HCT116 (cell line): ENCODE results near the gene CDKN1A. TPM values are rescaled to one million over a fixed set of nuclear protein-coding genes. Genes with fewer than 3 reads are reported as not detected.

Source experiments
- ATAC-seq: fragments of 200-7000 bp; cut with Tn5 transposase; 2 replicates; pipeline ENCODE4 v1.9.1; 2020; ENCODE audit warnings: mild to moderate bottlenecking, moderate library complexity
- BruUV-seq: library from RNA; stranded (reverse); fragments of 400-500 nt; replicated peaks from 2 replicates; lab custom pipeline; 2021; lab: Mats Ljungman, UMichigan
- CTCF ChIA-PET: fragments of 300-600 bp; sonication (Branson Sonifier 250); formaldehyde crosslinking; loops from one replicate; lab custom pipeline; 2021; ENCODE audit warnings: antibody characterized with exemption; lab: Charles Lee
- POLR2A ChIA-PET: fragments of 300-600, 350-600 bp; sonication (Branson Sonifier 250); formaldehyde crosslinking; loops from one replicate; lab custom pipeline; 2021; ENCODE audit warnings: antibody characterized with exemption; lab: Charles Lee
- RAD21 ChIA-PET, 2 experiments: fragments of 300-600 bp; sonication (Branson Sonifier 250); formaldehyde crosslinking; loops; one replicate each; lab custom pipeline; 2023; ENCODE audit warnings: low total read pairs in 2 of 2; ENCODE audit not compliant: uncharacterized antibody in 2 of 2, unreplicated experiment in 2 of 2, low non-redundant PET in 1 of 2; lab: Charles Lee
- DNase-seq: peaks from one replicate; pipeline ENCODE4 v3.0.0-alpha.2; 2010; ENCODE audit warnings: low read depth, low spot score
- H2AFZ ChIP-seq: fragments of 200-600 bp; shearing (Covaris generic), sonication (generic); 2 replicates; pipeline ENCODE4 v1.6.1; 2017; ENCODE audit warnings: low read depth, mixed run types, mixed read lengths, antibody characterized with exemption, low read length; ENCODE audit not compliant: poor library complexity, severe bottlenecking
- H3K27ac ChIP-seq: 2 replicates; pipeline ENCODE4 v1.5.1; 2012; ENCODE audit warnings: low read depth, low read length
- H3K27me3 ChIP-seq: fragments of 200-600 bp; sonication (generic); 2 replicates; pipeline ENCODE4 v1.6.1; 2016; ENCODE audit warnings: mixed run types, low read length, mixed read lengths; ENCODE audit not compliant: insufficient read depth
- H3K36me3 ChIP-seq, 2 experiments: fragments of 200-500 bp in 1 of 2; fragments of 200-600 bp in 1 of 2; sonication (Bioruptor generic) in 1 of 2; sonication (generic) in 1 of 2; 2 replicates each; pipeline versions ENCODE4 v1.5.1 to v1.6.1; 2014 to 2016; ENCODE audit warnings: low read length in 2 of 2, inconsistent platforms in 1 of 2, mixed read lengths in 1 of 2, mixed run types in 1 of 2; ENCODE audit not compliant: insufficient read depth in 2 of 2, control insufficient read depth in 1 of 2
- H3K4me1 ChIP-seq, 2 experiments: fragments of 200-600 bp in 1 of 2; sonication (generic) in 1 of 2; 2 replicates each; pipeline versions ENCODE4 v1.5.1 to v1.6.1; 2012 to 2017; ENCODE audit warnings: low read length in 2 of 2, inconsistent platforms in 1 of 2, mild to moderate bottlenecking in 1 of 2, mixed read lengths in 1 of 2, mixed run types in 1 of 2, moderate library complexity in 1 of 2; ENCODE audit not compliant: insufficient read depth in 2 of 2, control insufficient read depth in 1 of 2
- H3K4me2 ChIP-seq: fragments of 200-600 bp; sonication (generic); 2 replicates; pipeline ENCODE4 v1.6.1; 2017; ENCODE audit warnings: mixed run types, low read length, mixed read lengths
- H3K4me3 ChIP-seq, 2 experiments: fragments of 200-600 bp in 1 of 2; sonication (generic) in 1 of 2; replicated peaks in 1 of 2; 2 replicates each; pipeline ENCODE4 v1.5.1; 2011 to 2016; ENCODE audit warnings: low read length in 2 of 2, control low read depth in 1 of 2, low read depth in 1 of 2, mild to moderate bottlenecking in 1 of 2, mixed read lengths in 1 of 2, mixed run types in 1 of 2
- H3K79me2 ChIP-seq: fragments of 200-600 bp; sonication (generic); 2 replicates; pipeline ENCODE4 v1.6.1; 2017; ENCODE audit warnings: mild to moderate bottlenecking, mixed run types, low read length, moderate library complexity, mixed read lengths; ENCODE audit not compliant: insufficient read depth
- H3K9ac ChIP-seq: fragments of 200-600 bp; sonication (generic); 2 replicates; pipeline ENCODE4 v1.6.1; 2016; ENCODE audit warnings: low read length, mixed read lengths
- H3K9me2 ChIP-seq: fragments of 200-600 bp; sonication (generic), shearing (Covaris generic); 2 replicates; pipeline ENCODE4 v1.6.1; 2017; ENCODE audit warnings: mixed run types, mild to moderate bottlenecking, moderate library complexity; ENCODE audit not compliant: insufficient read depth
- H3K9me3 ChIP-seq, 2 experiments: fragments of 200-500 bp in 1 of 2; fragments of 200-600 bp in 1 of 2; sonication (Bioruptor generic) in 1 of 2; sonication (generic) in 1 of 2; 2 replicates each; pipeline ENCODE4 v1.6.1; 2014 to 2017; ENCODE audit warnings: low read length in 2 of 2, mixed read lengths in 2 of 2, inconsistent platforms in 1 of 2, low read depth in 1 of 2, mild to moderate bottlenecking in 1 of 2, mixed run types in 1 of 2, moderate library complexity in 1 of 2; ENCODE audit not compliant: control insufficient read depth in 1 of 2, insufficient read depth in 1 of 2
- H4K20me1 ChIP-seq: fragments of 200-600 bp; sonication (generic), shearing (Covaris generic); 2 replicates; pipeline ENCODE4 v1.6.1; 2017; ENCODE audit warnings: mixed run types, mild to moderate bottlenecking, moderate library complexity; ENCODE audit not compliant: insufficient read depth
- CBX3 ChIP-seq: IDR thresholded peaks from 2 replicates; pipeline ENCODE4 v1.6.1; 2012; ENCODE audit warnings: low read depth
- CEBPB ChIP-seq: IDR thresholded peaks from 2 replicates; pipeline ENCODE4 v1.6.1; 2012; ENCODE audit warnings: low read depth
- EGR1 ChIP-seq: IDR thresholded peaks from 2 replicates; pipeline ENCODE4 v1.6.1; 2012; ENCODE audit warnings: low read depth
- ELF1 ChIP-seq: IDR thresholded peaks from 2 replicates; pipeline ENCODE4 v1.6.1; 2012; ENCODE audit warnings: low read depth, borderline replicate concordance
- EZH2 ChIP-seq: fragments of 200-600 bp; sonication (generic); IDR thresholded peaks from 2 replicates; pipeline ENCODE4 v1.6.1; 2017; ENCODE audit warnings: antibody characterized with exemption, mixed run types
- FOSL1 ChIP-seq: IDR thresholded peaks from 2 replicates; pipeline ENCODE4 v1.6.1; 2012; ENCODE audit warnings: low read depth
- JUND ChIP-seq: IDR thresholded peaks from 2 replicates; pipeline ENCODE4 v1.6.1; 2012
- POLR2AphosphoS5 ChIP-seq: IDR thresholded peaks from 2 replicates; pipeline ENCODE4 v1.6.1; 2011; ENCODE audit warnings: mild to moderate bottlenecking, low read depth, low read length, moderate library complexity
- REST ChIP-seq: IDR thresholded peaks from 2 replicates; pipeline ENCODE4 v1.6.1; 2012; ENCODE audit warnings: low read depth
- SRF ChIP-seq: IDR thresholded peaks from 2 replicates; pipeline ENCODE4 v1.6.1; 2012; ENCODE audit warnings: low read depth
- TCF7L2 ChIP-seq: IDR thresholded peaks from 2 replicates; pipeline ENCODE4 v1.7.0; 2011; ENCODE audit warnings: borderline replicate concordance, inconsistent platforms; ENCODE audit not compliant: insufficient read depth, insufficient read length; ENCODE audit errors: extremely low read depth
- YY1 ChIP-seq: IDR thresholded peaks from 2 replicates; pipeline ENCODE4 v1.6.1; 2011; ENCODE audit warnings: low read length, low read depth, moderate library complexity, mild to moderate bottlenecking; ENCODE audit not compliant: insufficient replicate concordance; ENCODE audit errors: extremely low read depth
- ZBTB33 ChIP-seq: IDR thresholded peaks from 2 replicates; pipeline ENCODE4 v1.6.1; 2011; ENCODE audit warnings: mild to moderate bottlenecking, low read length, moderate library complexity; ENCODE audit not compliant: insufficient replicate concordance; ENCODE audit errors: extremely low read depth
- ZFX ChIP-seq: fragments of 450-650 bp; IDR thresholded peaks from 2 replicates; pipeline ENCODE4 v1.6.1; 2017
- ZNF274 ChIP-seq: fragments of 200-500 bp; sonication (Bioruptor generic); IDR thresholded peaks from 2 replicates; pipeline ENCODE4 v1.6.1; 2014; ENCODE audit warnings: mild to moderate bottlenecking, low read depth, low read length, inconsistent platforms
- intact Hi-C: fragments of 100-400 bp; cut with micrococcal nuclease; formaldehyde crosslinking; loops from 2 replicates; pipeline ENCODE4 v1.10.0; 2022
- total RNA-seq: library from RNA; stranded (reverse); gene quantifications from one replicate; pipeline ENCODE4 v1.2.1, GENCODE V29; 2021; ENCODE audit not compliant: unreplicated experiment

Gene CDKN1A
- total RNA-seq, 1 experiment from 2014 or later: 179 TPM

- DNase-seq: no peak
- no peaks in the 10 kb centered on the region for H4K20me1 ChIP-seq
- no peaks in the 10 kb centered on the region for H3K27me3 ChIP-seq
- H3K4me2 ChIP-seq: no peak overlapping the region
- H3K9me3 ChIP-seq: no peaks in the 10 kb centered on the region
- H2AFZ ChIP-seq: no peak overlapping the region
- ChIA-PET CTCF (no interaction called here), RAD21 (no interaction called here), POLR2A (interaction anchor here (1.1 to 1.3 kb wide), 2 partner anchors 10 to 11 kb away, joined by 3 to 4 read pairs; no protein-coding TSS in a partner anchor)
- no peaks in the 10 kb centered on the region for H3K36me3 ChIP-seq
- intact Hi-C loops: no loop called here
- TF ChIP-seq YY1: no peak
- TF ChIP-seq EZH2: no peak
- TF ChIP-seq JUND: no peak
- no peak for TF ChIP-seq REST
- TF ChIP-seq ZFX: no peak
- no peak for TF ChIP-seq ZNF274
- no peak for TF ChIP-seq TCF7L2
- TF ChIP-seq ZBTB33: no peak
- TF ChIP-seq SRF: no peak
- no peak for TF ChIP-seq CEBPB
- TF ChIP-seq CBX3: no peak
- no peak for TF ChIP-seq FOSL1
- no peak for TF ChIP-seq POLR2AphosphoS5
- no peak for TF ChIP-seq EGR1
- TF ChIP-seq ELF1: no peak
- H3K4me3 ChIP-seq: no peak overlapping the region
- H3K79me2 ChIP-seq: peaks cover 4% of the 10 kb centered on the region
- peaks cover 32 to 43% of the 10 kb centered on the region in 2 experiments for H3K4me1 ChIP-seq
- H3K9ac ChIP-seq: no peak overlapping the region
- BruUV-seq: no TSS peak
- no peak overlapping the region for H3K27ac ChIP-seq
- no peak for ATAC-seq
- H3K9me2 ChIP-seq: no peaks in the 10 kb centered on the region
Observed at GRCh38 chr6:36673882-36674281, 4.6 kb upstream of the CDKN1A start.
